ENCODE data around the gene AMZ1.

Gene AMZ1

DNA sequence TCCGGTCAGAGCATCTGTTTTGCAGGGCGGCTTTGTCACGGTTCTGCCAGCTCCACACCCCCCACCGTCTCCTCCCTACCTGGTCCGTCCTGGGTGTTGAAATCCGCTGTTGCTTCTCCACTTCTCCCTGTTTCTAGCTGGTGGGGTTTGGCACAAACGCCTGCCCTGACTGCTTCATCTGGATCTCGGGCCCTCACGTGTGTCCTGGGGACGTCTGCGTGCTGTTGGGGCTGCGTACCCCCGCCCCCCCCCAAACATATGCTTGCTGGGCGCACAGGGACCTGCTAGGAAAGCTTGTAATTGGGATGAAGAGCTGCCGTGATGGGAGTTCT, 11.3 kb downstream of the AMZ1 start:
- H3K4me3 ChIP-seq (ENCODE audit: low read depth, low read length) = no peak overlapping the region
- TF ChIP-seq, protein P1, sequence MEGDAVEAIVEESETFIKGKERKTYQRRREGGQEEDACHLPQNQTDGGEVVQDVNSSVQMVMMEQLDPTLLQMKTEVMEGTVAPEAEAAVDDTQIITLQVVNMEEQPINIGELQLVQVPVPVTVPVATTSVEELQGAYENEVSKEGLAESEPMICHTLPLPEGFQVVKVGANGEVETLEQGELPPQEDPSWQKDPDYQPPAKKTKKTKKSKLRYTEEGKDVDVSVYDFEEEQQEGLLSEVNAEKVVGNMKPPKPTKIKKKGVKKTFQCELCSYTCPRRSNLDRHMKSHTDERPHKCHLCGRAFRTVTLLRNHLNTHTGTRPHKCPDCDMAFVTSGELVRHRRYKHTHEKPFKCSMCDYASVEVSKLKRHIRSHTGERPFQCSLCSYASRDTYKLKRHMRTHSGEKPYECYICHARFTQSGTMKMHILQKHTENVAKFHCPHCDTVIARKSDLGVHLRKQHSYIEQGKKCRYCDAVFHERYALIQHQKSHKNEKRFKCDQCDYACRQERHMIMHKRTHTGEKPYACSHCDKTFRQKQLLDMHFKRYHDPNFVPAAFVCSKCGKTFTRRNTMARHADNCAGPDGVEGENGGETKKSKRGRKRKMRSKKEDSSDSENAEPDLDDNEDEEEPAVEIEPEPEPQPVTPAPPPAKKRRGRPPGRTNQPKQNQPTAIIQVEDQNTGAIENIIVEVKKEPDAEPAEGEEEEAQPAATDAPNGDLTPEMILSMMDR (IDR thresholded peaks at IDR 0.05; ENCODE audit: borderline replicate concordance, insufficient read depth, low read depth, low read length) = no peak

DNA sequence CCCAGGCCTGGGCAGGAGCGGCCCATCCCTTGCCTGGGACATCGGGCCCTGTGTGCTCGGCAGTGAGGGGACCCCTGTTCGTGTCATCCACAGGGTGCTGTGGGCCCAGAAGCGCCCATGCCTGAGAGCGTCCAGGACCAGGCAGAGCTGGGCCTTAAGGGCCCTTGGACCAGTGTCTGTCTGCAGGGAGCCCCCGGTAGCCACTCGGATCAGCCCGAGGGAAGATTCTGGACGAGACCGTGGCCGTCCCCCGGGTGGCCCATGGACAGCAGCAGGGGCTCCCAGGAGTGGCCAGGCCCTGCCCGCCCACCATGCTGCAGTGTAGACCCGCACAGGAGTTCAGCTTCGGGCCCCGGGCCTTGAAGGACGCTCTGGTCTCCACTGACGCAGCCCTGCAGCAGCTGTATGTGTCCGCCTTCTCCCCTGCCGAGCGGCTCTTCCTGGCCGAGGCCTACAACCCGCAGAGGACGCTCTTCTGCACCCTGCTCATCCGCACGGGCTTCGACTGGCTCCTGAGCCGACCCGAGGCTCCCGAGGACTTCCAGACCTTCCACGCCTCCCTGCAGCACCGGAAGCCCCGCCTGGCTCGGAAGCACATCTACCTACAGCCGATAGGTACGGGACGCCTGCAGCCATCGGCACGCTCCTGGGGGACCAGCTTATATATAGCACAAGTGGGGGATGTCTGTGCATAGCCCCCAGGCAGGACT, 12.3 kb downstream of the AMZ1 start:
- no peak overlapping the region for H3K4me3 ChIP-seq (ENCODE audit: low read depth, low read length)
- TF ChIP-seq, protein P1 (IDR thresholded peaks at IDR 0.05; ENCODE audit: borderline replicate concordance, insufficient read depth, low read depth, low read length) = no peak

DNA sequence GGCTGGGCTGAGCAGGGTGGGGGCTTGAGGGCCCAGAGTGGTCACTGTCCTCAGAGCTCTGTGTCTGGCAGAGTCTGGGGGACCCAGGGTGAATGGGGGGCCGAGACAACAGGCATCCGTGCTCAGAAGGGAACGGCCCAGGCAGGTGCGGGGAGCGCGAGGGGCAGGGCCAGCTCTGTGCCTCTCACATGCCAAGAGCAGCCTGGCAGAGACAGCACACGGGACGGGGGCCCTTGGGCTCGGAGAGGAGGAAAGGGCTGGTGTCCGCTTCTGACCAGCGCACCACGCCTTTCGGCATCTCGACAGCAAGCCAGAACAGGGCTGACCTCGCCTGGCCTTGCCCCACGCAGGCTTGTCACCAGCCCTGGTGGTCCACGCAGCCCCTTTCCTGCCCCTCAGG, 13.4 kb downstream of the AMZ1 start:
- TF ChIP-seq, protein P1 (IDR thresholded peaks at IDR 0.05; ENCODE audit: borderline replicate concordance, insufficient read depth, low read depth, low read length) = no peak
- no peak overlapping the region for H3K4me3 ChIP-seq (ENCODE audit: low read depth, low read length)

DNA sequence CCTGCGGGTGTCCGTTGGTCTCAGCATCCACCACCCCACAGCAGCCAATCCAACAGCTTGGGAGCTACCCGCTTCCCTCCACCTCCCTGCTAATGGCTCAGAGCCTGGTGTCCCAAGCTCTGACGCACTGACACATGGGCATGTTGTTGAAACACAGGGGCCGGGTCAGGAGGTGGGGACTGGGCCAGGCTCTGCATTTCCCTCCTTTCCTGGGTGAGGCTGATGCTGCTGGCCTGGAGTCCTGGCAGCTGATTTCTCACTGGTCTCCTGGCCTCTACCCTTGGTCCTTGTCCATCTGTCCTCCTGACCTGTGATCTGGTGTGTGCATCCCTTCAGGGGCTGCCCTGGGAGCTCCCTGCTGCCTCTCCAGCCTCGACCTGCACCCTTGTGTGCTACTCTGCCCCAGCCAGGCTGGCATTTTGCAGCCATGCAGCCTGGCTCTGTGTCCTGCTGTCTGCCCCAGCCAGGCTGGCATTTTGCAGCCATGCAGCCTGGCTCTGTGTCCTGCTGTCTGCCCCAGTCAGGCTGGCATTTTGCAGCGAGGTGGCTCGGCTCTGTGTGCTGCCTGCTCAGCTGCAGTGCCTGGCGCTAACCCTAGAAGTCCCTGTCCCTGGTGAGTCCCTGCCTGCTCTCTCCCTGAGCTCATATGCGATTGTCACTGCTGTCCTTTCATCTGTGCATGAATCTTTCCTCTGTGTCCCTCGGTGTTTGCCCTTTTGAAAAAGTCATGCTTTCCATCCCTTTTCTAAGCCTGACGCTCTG, 14.0 kb downstream of the AMZ1 start:
- no peak overlapping the region for H3K4me3 ChIP-seq (ENCODE audit: low read depth, low read length)
- TF ChIP-seq, protein P1 (IDR thresholded peaks at IDR 0.05; ENCODE audit: borderline replicate concordance, insufficient read depth, low read depth, low read length) = no peak

DNA sequence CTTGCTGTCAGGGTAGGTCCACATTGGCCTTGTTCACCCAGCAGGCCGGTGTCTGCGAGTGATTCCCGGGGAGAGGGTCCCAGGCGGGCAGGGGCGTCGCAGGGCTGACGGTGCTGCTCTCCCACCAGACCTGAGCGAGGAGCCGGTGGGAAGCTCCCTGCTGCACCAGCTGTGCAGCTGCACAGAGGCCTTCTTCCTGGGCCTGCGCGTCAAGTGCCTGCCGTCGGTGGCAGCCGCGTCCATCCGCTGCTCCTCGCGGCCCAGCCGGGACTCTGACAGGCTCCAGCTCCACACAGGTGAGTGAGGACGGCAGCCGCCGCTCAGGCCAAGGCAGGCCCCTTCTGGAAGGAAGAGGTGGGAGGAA, 14.6 kb downstream of the AMZ1 start:
- H3K4me3 ChIP-seq (ENCODE audit: low read depth, low read length) = no peak overlapping the region
- TF ChIP-seq, protein P1 (IDR thresholded peaks at IDR 0.05; ENCODE audit: borderline replicate concordance, insufficient read depth, low read depth, low read length) = no peak

DNA sequence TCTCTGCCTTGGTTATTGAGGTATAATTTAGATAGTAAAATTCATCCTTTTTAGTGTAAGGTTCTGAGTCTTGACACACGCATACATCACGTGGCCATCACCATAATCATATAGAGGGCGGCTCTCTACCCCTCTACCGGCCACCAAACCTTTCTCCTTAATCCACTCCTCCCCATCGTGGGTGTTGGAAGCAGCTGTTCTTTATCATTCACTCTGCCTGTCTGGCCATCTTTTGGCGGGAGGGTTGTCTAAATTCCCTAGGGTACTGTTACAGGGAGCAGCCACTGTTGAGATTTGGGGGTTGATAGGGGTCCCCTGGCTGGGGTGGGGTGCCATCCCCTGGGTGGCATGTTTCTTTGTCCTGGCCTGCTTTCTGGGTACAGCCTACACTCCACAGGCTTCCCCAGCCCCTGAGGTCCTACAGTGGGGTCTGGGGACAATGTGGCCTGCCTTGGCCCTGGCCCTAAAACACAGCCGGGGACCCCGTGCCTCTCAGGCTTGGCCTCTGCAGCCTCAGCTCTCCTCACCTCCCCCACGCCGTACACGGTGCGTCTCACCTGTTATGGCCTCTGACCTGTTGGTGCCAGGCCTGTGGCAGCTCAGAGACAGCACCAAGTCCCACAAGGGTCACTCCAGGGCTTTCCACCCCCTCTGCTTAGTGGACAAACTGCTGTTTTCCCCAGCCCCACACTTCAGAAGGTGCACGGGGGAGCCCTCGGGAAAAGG, 17.5 kb downstream of the AMZ1 start:
- TF ChIP-seq, protein P1 (IDR thresholded peaks at IDR 0.05; ENCODE audit: borderline replicate concordance, insufficient read depth, low read depth, low read length) = no peak
- no peak overlapping the region for H3K4me3 ChIP-seq (ENCODE audit: low read depth, low read length)

Measured in GM12875 (cell line).